ENCODE results near the gene CDK14.

The CDK14 gene

DNA sequence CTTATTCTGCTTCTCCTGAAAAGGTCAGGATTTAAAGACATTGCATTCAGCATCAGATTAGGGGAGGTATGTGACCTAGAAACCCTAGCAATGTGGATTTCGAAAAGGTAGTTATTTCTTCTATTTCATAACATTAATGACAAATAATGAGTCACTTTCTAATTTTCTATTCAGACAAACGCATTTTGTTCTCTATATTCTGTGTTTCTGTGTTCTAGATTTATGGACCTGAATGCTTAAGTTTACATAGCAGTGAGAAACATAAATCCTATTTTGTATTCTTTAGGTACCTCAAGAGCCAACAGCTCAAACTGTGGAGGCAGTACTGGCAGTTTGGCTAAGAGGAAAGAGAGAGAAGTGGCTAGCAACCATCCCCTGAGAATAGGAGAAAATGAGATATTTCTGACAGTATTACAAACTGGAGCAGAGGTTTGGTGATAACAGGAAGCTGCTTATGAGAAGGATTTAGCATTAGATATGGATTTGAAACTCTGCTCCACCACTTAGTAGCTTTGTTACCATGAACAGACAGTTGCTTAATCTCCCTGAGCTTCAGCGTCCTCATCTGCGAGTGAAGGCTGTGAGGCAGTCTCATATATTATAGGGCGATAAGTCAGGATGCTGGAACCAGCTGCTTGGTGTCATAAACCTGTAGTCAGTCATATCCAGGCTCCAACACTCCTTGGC lies 28.2 kb downstream of the CDK14 start:
- TF ChIP-seq CTCF (IDR thresholded peaks at IDR 0.05): no peak
- peaks cover 12% of the 10 kb centered on the region for H3K4me1 ChIP-seq
- no peaks in the 10 kb centered on the region for H3K9me3 ChIP-seq (ENCODE audit: control insufficient read depth, low read length)
- no peak overlapping the region for H3K4me2 ChIP-seq (ENCODE audit: low read length)
- no peak overlapping the region for H3K9ac ChIP-seq
- H3K36me3 ChIP-seq (ENCODE audit: control insufficient read depth, insufficient read depth, low read length): no peaks in the 10 kb centered on the region
- H2AFZ ChIP-seq: no peak overlapping the region
- no peak overlapping the region for H3K27ac ChIP-seq
- H3K79me2 ChIP-seq: no peaks in the 10 kb centered on the region
- no peak overlapping the region for H3K4me3 ChIP-seq (ENCODE audit: low read depth, low read length)
- no peaks in the 10 kb centered on the region for H3K27me3 ChIP-seq (ENCODE audit: control insufficient read depth, insufficient read depth, low read length)

DNA sequence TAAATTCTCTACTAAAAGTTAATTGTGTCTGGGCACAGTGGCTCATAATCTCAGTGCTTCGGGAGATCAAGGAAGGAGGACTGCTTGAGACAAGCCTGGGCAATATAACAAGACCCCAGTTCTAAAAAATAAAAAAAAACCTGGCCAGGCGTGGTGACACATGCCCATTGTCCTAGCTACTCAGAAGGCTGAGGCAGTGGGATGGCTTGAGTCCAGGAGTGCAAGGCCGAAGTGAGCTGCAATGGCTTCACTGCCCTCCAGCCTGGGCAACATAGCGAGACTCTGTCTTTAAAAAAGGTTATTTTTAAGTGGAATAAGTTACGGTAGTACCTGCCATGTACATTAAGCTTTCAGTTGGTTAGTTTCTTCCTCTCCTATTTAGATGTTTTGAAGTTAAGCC lies 28.9 kb downstream of the CDK14 start:
- Histone ChIP-seq H2AFZ (no peak overlapping the region), H3K4me1 (peaks cover 12% of the 10 kb centered on the region), H3K79me2 (no peaks in the 10 kb centered on the region), H3K27ac (no peak overlapping the region), H3K4me2 (ENCODE audit: low read length) (no peak overlapping the region), H3K4me3 (ENCODE audit: low read depth, low read length) (no peak overlapping the region), H3K27me3 (ENCODE audit: control insufficient read depth, insufficient read depth, low read length) (no peaks in the 10 kb centered on the region), H3K9me3 (ENCODE audit: control insufficient read depth, low read length) (no peaks in the 10 kb centered on the region), H3K36me3 (ENCODE audit: control insufficient read depth, insufficient read depth, low read length) (no peaks in the 10 kb centered on the region), H3K9ac (no peak overlapping the region)
- TF ChIP-seq CTCF (IDR thresholded peaks at IDR 0.05): no peak

DNA sequence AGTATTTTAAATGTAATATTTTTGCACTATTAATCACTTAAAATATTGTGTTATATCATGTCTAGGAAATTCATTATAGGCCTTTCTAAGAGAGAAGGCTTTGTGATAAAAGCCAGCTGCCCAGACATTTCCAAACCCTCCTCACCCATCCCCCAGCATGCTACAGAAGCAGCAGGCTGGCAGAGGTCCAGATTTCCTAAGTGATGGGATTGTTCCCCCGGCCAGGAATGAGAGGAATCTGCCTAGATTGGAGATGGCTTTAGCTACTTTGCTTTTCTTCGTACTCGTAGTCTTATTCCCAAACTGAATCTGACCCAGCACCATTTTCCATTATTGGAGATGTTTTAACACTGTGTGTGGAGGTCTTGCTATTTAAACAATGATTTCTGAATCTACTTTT lies 29.4 kb downstream of the CDK14 start:
- TF ChIP-seq CTCF (IDR thresholded peaks at IDR 0.05): no peak
- Histone ChIP-seq H2AFZ (no peak overlapping the region), H3K36me3 (ENCODE audit: control insufficient read depth, insufficient read depth, low read length) (no peaks in the 10 kb centered on the region), H3K79me2 (no peaks in the 10 kb centered on the region), H3K9ac (no peak overlapping the region), H3K27me3 (ENCODE audit: control insufficient read depth, insufficient read depth, low read length) (no peaks in the 10 kb centered on the region), H3K4me3 (ENCODE audit: low read depth, low read length) (no peak overlapping the region), H3K9me3 (ENCODE audit: control insufficient read depth, low read length) (no peaks in the 10 kb centered on the region), H3K4me1 (peaks cover 12% of the 10 kb centered on the region), H3K27ac (no peak overlapping the region), H3K4me2 (ENCODE audit: low read length) (no peak overlapping the region)

DNA sequence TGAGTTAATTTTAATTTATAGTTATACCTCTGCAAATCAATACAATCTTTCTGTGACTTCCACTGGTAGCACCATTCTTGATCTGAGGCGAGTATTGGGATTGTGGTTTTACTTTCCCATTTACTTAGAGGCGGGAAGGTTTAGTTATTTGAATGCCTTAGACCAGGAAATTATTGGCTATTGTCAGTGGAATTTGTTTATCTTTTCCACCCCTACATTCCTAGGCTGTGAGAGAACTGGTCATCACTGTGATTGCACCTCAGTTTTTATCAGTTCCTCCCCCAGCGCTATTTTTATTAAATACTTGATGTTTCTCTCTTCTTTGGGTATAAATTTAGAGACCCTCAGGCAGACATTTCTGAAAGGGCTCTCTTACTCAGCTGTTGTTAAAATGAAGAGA lies 29.9 kb downstream of the CDK14 start:
- Histone ChIP-seq H3K27ac (no peak overlapping the region), H3K9me3 (ENCODE audit: control insufficient read depth, low read length) (no peaks in the 10 kb centered on the region), H3K36me3 (ENCODE audit: control insufficient read depth, insufficient read depth, low read length) (no peaks in the 10 kb centered on the region), H3K4me3 (ENCODE audit: low read depth, low read length) (no peak overlapping the region), H3K27me3 (ENCODE audit: control insufficient read depth, insufficient read depth, low read length) (no peaks in the 10 kb centered on the region), H3K9ac (no peak overlapping the region), H2AFZ (no peak overlapping the region), H3K4me1 (peaks cover 12% of the 10 kb centered on the region), H3K4me2 (ENCODE audit: low read length) (no peak overlapping the region), H3K79me2 (no peaks in the 10 kb centered on the region)
- no peak for TF ChIP-seq CTCF (IDR thresholded peaks at IDR 0.05)

DNA sequence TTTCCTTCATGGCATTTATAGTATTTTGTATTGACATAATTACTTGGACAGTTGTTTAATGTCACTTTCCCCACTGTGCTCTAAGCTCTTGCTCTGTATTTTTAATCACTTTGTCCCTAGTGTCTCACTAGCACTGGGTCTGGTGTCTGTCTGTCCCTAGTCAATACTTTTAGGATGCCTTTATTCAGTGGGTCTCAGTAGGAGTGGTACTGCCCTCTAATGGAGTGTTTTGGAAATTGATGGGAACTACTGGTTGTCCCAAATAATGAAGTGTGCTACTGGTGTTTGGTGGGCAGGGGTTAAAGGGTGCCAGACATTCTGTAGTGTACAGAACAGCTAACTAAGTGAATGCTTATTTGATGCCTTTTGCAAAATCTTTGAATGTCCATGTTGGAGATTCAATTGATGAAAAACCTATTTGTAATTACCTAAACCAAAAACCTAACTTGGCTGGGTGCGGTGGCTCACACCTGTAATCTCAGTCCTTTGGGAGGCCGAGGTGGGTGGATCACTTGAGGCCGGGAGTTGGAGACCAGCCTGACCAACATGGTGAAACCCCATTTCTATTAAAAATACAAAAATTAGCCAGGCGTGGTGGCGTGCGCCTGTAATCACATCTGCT lies 33.3 kb downstream of the CDK14 start:
- H3K4me3 ChIP-seq (ENCODE audit: low read depth, low read length): no peak overlapping the region
- TF ChIP-seq CTCF (IDR thresholded peaks at IDR 0.05): peak; percentile 51
- H3K27ac ChIP-seq: no peak overlapping the region
- H3K27me3 ChIP-seq (ENCODE audit: control insufficient read depth, insufficient read depth, low read length): no peaks in the 10 kb centered on the region
- H3K36me3 ChIP-seq (ENCODE audit: control insufficient read depth, insufficient read depth, low read length): no peaks in the 10 kb centered on the region
- no peak overlapping the region for H3K4me2 ChIP-seq (ENCODE audit: low read length)
- no peaks in the 10 kb centered on the region for H3K9me3 ChIP-seq (ENCODE audit: control insufficient read depth, low read length)
- no peaks in the 10 kb centered on the region for H3K79me2 ChIP-seq
- no peaks in the 10 kb centered on the region for H3K4me1 ChIP-seq
- H2AFZ ChIP-seq: no peak overlapping the region
- H3K9ac ChIP-seq: no peak overlapping the region
